K562 (cell line): ENCODE measurements around the gene SLC35G6. TPM values are rescaled to one million over a fixed set of nuclear protein-coding genes. Genes with fewer than 3 reads are reported as not detected.

Experiments used
- ATAC-seq: fragments of 200-7000 bp; cut with Tn5 transposase; 3 replicates; pipeline ENCODE4 v1.9.1; 2020; ENCODE audit warnings: moderate library complexity
- BruUV-seq: library from RNA; stranded (reverse); fragments of 400-500 nt; replicated peaks from 2 replicates; lab custom pipeline; 2021; lab: Mats Ljungman, UMichigan
- CTCF ChIA-PET: fragments of 300-600 bp; formaldehyde crosslinking; extraction: SDS; loops from one replicate; lab custom pipeline; 2021; ENCODE audit warnings: low intra/inter-chr PET ratio; lab: Yijun Ruan, JAX
- POLR2A ChIA-PET: fragments of 300-600, 350-650 bp; sonication (Branson Sonifier 250); formaldehyde crosslinking; extraction: SDS; loops from one replicate; lab custom pipeline; 2021; ENCODE audit warnings: antibody characterized with exemption, inconsistent platforms; lab: Yijun Ruan, JAX
- DNase-seq, 4 experiments: peaks; one replicate each; pipeline versions ENCODE4 v3.0.0 to v3.0.0-alpha.2; 2011 to 2018; ENCODE audit warnings: low spot score in 3 of 4, mixed read lengths in 3 of 4; ENCODE audit errors: extremely low read depth in 1 of 4
- FAIRE-seq: peaks from 2 replicates; lab custom pipeline; 2011; peaks lifted over from hg19 to GRCh38; lab: Jason Lieb, UNC
- H2AFZ ChIP-seq: 2 replicates; pipeline ENCODE4 v1.6.0; 2011; ENCODE audit warnings: low read depth, low read length, control low read depth, inconsistent platforms
- H3K27ac ChIP-seq: fragments of 200-600 bp; 3 replicates; pipeline ENCODE4 v1.8.0; 2011; ENCODE audit warnings: low read depth, mild to moderate bottlenecking, control low read depth, inconsistent platforms, low read length, moderate library complexity, mixed read lengths; ENCODE audit errors: extremely low read depth
- H3K27me3 ChIP-seq, 2 experiments: fragments of 300-600 bp in 1 of 2; 2 replicates in 1 of 2; 3 replicates in 1 of 2; pipeline versions ENCODE4 v1.6.0 to v1.8.0; 2011; ENCODE audit warnings: inconsistent platforms in 2 of 2, low read length in 2 of 2, mild to moderate bottlenecking in 1 of 2, mixed read lengths in 1 of 2, moderate library complexity in 1 of 2; ENCODE audit not compliant: control insufficient read depth in 2 of 2, insufficient read depth in 2 of 2
- H3K36me3 ChIP-seq: fragments of 300-600 bp; 3 replicates; pipeline ENCODE4 v1.8.0; 2011; ENCODE audit warnings: mild to moderate bottlenecking, low read length, inconsistent platforms; ENCODE audit not compliant: control insufficient read depth, insufficient read depth
- H3K4me1 ChIP-seq, 2 experiments: fragments of 200-600 bp in 1 of 2; replicated peaks in 1 of 2; 2 replicates in 1 of 2; 3 replicates in 1 of 2; pipeline versions ENCODE4 v1.5.1 to v1.8.0; 2011; ENCODE audit warnings: inconsistent platforms in 2 of 2, low read length in 2 of 2, mild to moderate bottlenecking in 1 of 2, mixed read lengths in 1 of 2, moderate library complexity in 1 of 2; ENCODE audit not compliant: control insufficient read depth in 2 of 2, insufficient read depth in 2 of 2
- H3K4me2 ChIP-seq: 2 replicates; pipeline ENCODE4 v1.6.1; 2011; ENCODE audit warnings: low read length, control low read depth, inconsistent platforms, mixed read lengths; ENCODE audit not compliant: insufficient read depth
- H3K4me3 ChIP-seq: fragments of 200-600 bp; sonication (generic), shearing (Covaris generic); 2 replicates; pipeline ENCODE4 v1.5.1; 2016; ENCODE audit warnings: control low read depth, inconsistent platforms
- H3K79me2 ChIP-seq: fragments of 200-600 bp; 3 replicates; pipeline ENCODE4 v1.8.0; 2011; ENCODE audit warnings: low read length, inconsistent platforms; ENCODE audit not compliant: control insufficient read depth, insufficient read depth
- H3K9ac ChIP-seq, 2 experiments: 2 replicates each; pipeline versions ENCODE4 v1.6.0 to v1.6.1; 2011; ENCODE audit warnings: low read depth in 2 of 2, low read length in 2 of 2, control low read depth in 1 of 2, inconsistent platforms in 1 of 2, mild to moderate bottlenecking in 1 of 2, mixed read lengths in 1 of 2; ENCODE audit not compliant: insufficient read depth in 1 of 2
- H3K9me1 ChIP-seq: one replicate; pipeline ENCODE4 v1.6.0; 2011; ENCODE audit warnings: inconsistent platforms, mild to moderate bottlenecking, low read length, moderate library complexity; ENCODE audit not compliant: control insufficient read depth, insufficient read depth
- H3K9me3 ChIP-seq: replicated peaks from 2 replicates; pipeline ENCODE4 v1.5.1; 2011; ENCODE audit warnings: low read depth, low read length, inconsistent platforms; ENCODE audit not compliant: control insufficient read depth, insufficient read depth
- H4K20me1 ChIP-seq: replicated peaks from 2 replicates; pipeline ENCODE4 v1.6.1; 2011; ENCODE audit warnings: low read length, inconsistent platforms, mixed read lengths; ENCODE audit not compliant: control insufficient read depth, insufficient read depth
- CBFA2T3 ChIP-seq: fragments of 450-650 bp; IDR thresholded peaks from 2 replicates; pipeline ENCODE4 v1.6.1; 2017
- NFE2L1 ChIP-seq: fragments of 450-650 bp; IDR thresholded peaks from 2 replicates; pipeline ENCODE4 v1.6.1; 2016; ENCODE audit warnings: missing genetic modification characterization, low read depth, mild to moderate bottlenecking, missing compliant biosample characterization, moderate library complexity, borderline replicate concordance
- POLR2AphosphoS5 ChIP-seq: IDR thresholded peaks from 2 replicates; pipeline ENCODE4 v1.6.1; 2011; ENCODE audit warnings: mild to moderate bottlenecking, low read depth, low read length, moderate library complexity; ENCODE audit not compliant: control insufficient read depth, insufficient read depth
- WGBS: fragments of 100-300 bp; shearing (Covaris generic); methylation state at CpG from one replicate; pipeline ENCODE4 v1.1.6; 2016; ENCODE audit warnings: low coverage, mixed read lengths; ENCODE audit not compliant: insufficient coverage; ENCODE audit errors: missing lambda C conversion rate; 5-methylcytosine and 5-hydroxymethylcytosine counted together
- in situ Hi-C: fragments of 300-500 bp; cut with MboI; formaldehyde crosslinking; loops from 4 replicates; pipeline ENCODE4 v1.15.0; 2018; ENCODE audit warnings: inconsistent platforms, mixed read lengths
- intact Hi-C: fragments of 100-400 bp; cut with micrococcal nuclease; formaldehyde crosslinking; loops from 2 replicates; pipeline ENCODE4 v1.14.2; 2022
- polyA plus RNA-seq, 8 experiments: library from polyadenylated mRNA; depleted of rRNA in 4 of 8; stranded (reverse) in 5 of 8; unstranded in 3 of 8; fragments of >200 nt; fragmentation: Nextera tagmentation in 2 of 8; fragmentation: Illumina TruSeq in 1 of 8; extraction: Ambion mirVana in 2 of 8; extraction: Trizol in 1 of 8; gene quantifications; 2 replicates each; pipeline versions ENCODE4 v1.2.1 to v1.2.3, GENCODE V29; 2011 to 2014; ENCODE audit warnings: inconsistent platforms in 1 of 8, missing spikeins in 1 of 8
- total RNA-seq, 7 experiments: library from RNA; depleted of rRNA in 6 of 7; stranded (reverse); fragments of >200 nt in 6 of 7; fragmentation: Illumina TruSeq in 2 of 7; extraction: Trizol in 2 of 7; gene quantifications; 2 replicates each; pipeline versions ENCODE4 v1.2.1 to v1.2.3, GENCODE V29; 2011 to 2021; ENCODE audit warnings: low replicate concordance in 1 of 7
- TF ChIP-seq, protein P1 (sequence below): fragments of 150-350 bp; IDR thresholded peaks from 2 replicates; pipeline ENCODE4 v1.6.1; 2014; ENCODE audit warnings: low read depth, mild to moderate bottlenecking, low read length, borderline replicate concordance

SLC35G6 gene
- total and polyA plus RNA-seq, 9 of the 15 experiments (the other 6 are each of a cell fraction or from before 2014, with no cell fraction given) = not detected

- Histone ChIP-seq H3K4me2 (no peak overlapping the region), H3K9me3 (no peaks in the 10 kb centered on the region), H3K9me1 (no peaks in the 10 kb centered on the region), H3K79me2 (peaks cover 29% of the 10 kb centered on the region), H2AFZ (no peak overlapping the region), H4K20me1 (0 out of 2 replicates have a peak, but pooled peaks cover 8% of the 10 kb centered on the region), H3K27ac (no peak overlapping the region), H3K4me1 (no peaks in the 10 kb centered on the region), H3K27me3 (no peaks in the 10 kb centered on the region), H3K9ac (no peak overlapping the region), H3K4me3 (no peak overlapping the region), H3K36me3 (peaks cover 87% of the 10 kb centered on the region)
- FAIRE-seq (no peak), DNase-seq (no peak), ATAC-seq (no peak)
- WGBS = 93% methylated on average over 9 of the region's 14 CpGs
- BruUV-seq = no TSS peak
- ChIA-PET CTCF (no interaction called here), POLR2A (interaction anchor here (0.8 to 3.6 kb wide), 4 partner anchors 10 to 93 kb away, joined by 3 to 25 read pairs (median 4); partner anchors contain the start of genes POLR2A and TMEM256)
- intact Hi-C loops (no loop called here), in situ Hi-C loops (no loop called here)
- TF ChIP-seq POLR2AphosphoS5 = 0 out of 2 replicates have a peak, but pooled peaks have one; percentile 1
- TF ChIP-seq, protein P1, sequence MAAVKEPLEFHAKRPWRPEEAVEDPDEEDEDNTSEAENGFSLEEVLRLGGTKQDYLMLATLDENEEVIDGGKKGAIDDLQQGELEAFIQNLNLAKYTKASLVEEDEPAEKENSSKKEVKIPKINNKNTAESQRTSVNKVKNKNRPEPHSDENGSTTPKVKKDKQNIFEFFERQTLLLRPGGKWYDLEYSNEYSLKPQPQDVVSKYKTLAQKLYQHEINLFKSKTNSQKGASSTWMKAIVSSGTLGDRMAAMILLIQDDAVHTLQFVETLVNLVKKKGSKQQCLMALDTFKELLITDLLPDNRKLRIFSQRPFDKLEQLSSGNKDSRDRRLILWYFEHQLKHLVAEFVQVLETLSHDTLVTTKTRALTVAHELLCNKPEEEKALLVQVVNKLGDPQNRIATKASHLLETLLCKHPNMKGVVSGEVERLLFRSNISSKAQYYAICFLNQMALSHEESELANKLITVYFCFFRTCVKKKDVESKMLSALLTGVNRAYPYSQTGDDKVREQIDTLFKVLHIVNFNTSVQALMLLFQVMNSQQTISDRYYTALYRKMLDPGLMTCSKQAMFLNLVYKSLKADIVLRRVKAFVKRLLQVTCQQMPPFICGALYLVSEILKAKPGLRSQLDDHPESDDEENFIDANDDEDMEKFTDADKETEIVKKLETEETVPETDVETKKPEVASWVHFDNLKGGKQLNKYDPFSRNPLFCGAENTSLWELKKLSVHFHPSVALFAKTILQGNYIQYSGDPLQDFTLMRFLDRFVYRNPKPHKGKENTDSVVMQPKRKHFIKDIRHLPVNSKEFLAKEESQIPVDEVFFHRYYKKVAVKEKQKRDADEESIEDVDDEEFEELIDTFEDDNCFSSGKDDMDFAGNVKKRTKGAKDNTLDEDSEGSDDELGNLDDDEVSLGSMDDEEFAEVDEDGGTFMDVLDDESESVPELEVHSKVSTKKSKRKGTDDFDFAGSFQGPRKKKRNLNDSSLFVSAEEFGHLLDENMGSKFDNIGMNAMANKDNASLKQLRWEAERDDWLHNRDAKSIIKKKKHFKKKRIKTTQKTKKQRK = no peak
- TF ChIP-seq NFE2L1 = no peak
- TF ChIP-seq CBFA2T3 = no peak
Observed at GRCh38 chr17:7497636-7498035, 16.4 kb downstream of the SLC35G6 start.
